Kidney capillary endothelial cell (primary cell): ENCODE measurements around the gene RPP21.

ENCODE experiments used
- DNase-seq: peaks from one replicate; pipeline ENCODE4 v3.0.0-alpha.2; 2018; ENCODE audit warnings: low spot score

RPP21 gene

DNA sequence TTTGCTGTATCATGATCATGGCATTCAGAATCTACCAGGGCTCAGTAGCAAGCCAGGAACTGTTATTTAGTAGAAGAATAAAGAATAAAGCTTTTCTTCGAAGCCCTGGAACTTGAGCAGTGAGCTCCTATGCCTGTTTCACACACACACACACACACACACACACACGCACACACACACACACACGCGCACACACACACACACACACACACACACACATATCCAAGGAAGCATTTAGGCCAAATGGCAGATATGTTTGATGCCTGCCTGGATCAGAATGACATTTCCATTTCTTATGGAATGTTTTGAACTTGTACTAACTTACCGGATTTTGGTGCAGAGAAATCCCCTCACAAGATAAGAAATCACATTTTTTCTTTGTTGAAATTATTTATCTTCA lies 35.5 kb downstream of the RPP21 start:
- DNase-seq, result no peak

DNA sequence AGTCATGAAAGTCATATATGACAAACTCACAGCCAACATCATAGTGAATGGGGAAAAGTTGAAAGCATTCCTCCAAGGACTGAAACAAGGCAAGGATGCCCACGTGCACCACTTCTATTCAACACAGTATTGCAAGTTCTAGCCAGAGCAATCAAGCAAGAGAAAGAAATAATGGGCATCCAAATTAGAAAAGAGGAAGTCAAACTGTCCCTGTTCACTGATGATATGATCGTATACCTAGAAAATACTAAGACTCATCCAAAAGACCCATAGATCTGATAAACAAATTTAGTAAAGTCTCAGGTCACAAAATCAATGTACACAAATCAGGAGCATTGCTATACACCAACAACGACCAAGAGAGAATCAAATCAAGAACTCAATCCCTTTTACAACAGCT lies 41.2 kb downstream of the RPP21 start:
- DNase-seq, result no peak

- DNase-seq, result no peak
These were observed 46.3 kb downstream of the RPP21 start for GRCh38 chr6:30391240-30391639.

DNA sequence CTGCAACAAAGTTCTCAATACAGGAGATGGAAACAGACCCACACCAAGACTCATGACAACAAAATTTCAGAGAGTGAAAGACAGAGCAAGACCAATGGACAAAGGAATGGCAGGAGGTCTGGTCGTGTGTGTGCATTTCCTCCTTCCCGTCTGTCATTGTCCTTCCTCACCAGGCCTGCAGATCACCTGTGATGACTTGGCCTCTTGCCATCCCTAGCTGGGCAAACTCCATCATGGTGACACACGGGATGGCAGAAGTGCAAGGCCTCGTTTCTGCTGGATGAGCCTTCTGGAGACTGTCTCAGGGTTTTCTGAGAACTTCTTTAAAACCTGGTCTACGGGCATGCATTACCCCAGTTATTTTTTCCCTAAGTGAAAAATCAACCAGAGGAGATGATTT lies 49.2 kb downstream of the RPP21 start:
- DNase-seq, result no peak
